Upper lobe of right lung (tissue), 1 donor: ENCODE results near the gene MARCKSL1. TPM values are rescaled to one million over a fixed set of nuclear protein-coding genes. Genes with fewer than 3 reads are reported as not detected.

Experiments
- ATAC-seq: fragments of 200-7000 bp; cut with Tn5 transposase; one replicate; pipeline ENCODE4 v1.9.1; 2020; ENCODE audit warnings: mild to moderate bottlenecking, moderate library complexity
- DNase-seq: peaks from one replicate; pipeline ENCODE4 v3.0.0-alpha.2; 2020
- H3K27ac ChIP-seq: fragments of 200-600 bp; one replicate; pipeline ENCODE4 v1.8.0; 2022
- H3K27me3 ChIP-seq: fragments of 200-600 bp; one replicate; pipeline ENCODE4 v1.8.0; 2022; ENCODE audit warnings: mild to moderate bottlenecking
- H3K36me3 ChIP-seq: fragments of 200-600 bp; one replicate; pipeline ENCODE4 v1.8.0; 2022
- H3K4me1 ChIP-seq: fragments of 200-600 bp; one replicate; pipeline ENCODE4 v1.8.0; 2022
- H3K4me3 ChIP-seq: fragments of 200-600 bp; one replicate; pipeline ENCODE4 v1.8.0; 2022; ENCODE audit warnings: mild to moderate bottlenecking
- H3K9me3 ChIP-seq: fragments of 200-600 bp; one replicate; pipeline ENCODE4 v1.8.0; 2022
- intact Hi-C: fragments of 100-400 bp; cut with DNase I; formaldehyde crosslinking; loops from one replicate; pipeline ENCODE4 v1.11.0; 2022
- total RNA-seq: library from RNA; stranded (reverse); fragmentation: NEBNext Ultra II Directional; extraction: Animal tissue kit (Norgen Biotek cat#: 25700); gene quantifications from one replicate; pipeline ENCODE4 v1.2.1, GENCODE V29; 2021
- TF ChIP-seq, protein P1 (sequence below): fragments of 200-600 bp; IDR thresholded peaks from one replicate; pipeline ENCODE4 v1.8.0; 2022; ENCODE audit warnings: antibody characterized with exemption
- donor health status: DM: no; HTN: yes; CAD: no; lungs with severe emphysema.

The MARCKSL1 gene
- total RNA-seq, 1 donor from 2014 or later = 44.5 TPM

DNA sequence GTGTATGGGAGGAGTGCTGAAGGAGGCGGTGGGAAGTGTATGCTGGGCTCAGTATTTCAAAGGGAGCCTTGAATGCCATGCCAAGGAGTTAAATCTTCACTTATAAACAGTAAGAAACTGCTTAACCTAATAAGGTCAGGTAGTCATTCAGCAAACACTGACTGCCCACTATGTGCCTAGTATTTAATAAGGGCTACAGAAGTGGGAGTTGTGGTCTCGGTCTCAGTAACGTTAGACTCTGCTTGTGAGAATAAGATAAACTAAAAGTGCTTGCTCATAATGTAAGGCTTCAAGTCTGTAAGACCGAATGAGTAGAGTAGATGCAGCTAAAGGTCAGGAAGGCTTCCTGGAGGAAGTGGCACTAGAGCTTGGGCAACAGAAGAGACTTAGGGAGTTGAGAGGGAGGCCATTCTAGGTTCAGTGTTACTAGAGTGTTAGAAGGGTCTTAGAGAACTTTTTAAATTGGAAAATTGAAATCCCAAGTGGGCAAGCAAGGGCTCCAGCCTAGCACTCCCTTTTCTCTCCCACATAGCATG lies 6.0 kb downstream of the MARCKSL1 start:
- Histone ChIP-seq H3K4me1 (peaks cover 7% of the 10 kb centered on the region), H3K9me3 (no peaks in the 10 kb centered on the region), H3K27ac (no peak overlapping the region), H3K4me3 (no peak overlapping the region), H3K27me3 (no peaks in the 10 kb centered on the region), H3K36me3 (peaks cover 67% of the 10 kb centered on the region)
- no peak for ATAC-seq
- DNase-seq = peak; percentile 7
- intact Hi-C loops = no loop called here
- TF ChIP-seq, protein P1, sequence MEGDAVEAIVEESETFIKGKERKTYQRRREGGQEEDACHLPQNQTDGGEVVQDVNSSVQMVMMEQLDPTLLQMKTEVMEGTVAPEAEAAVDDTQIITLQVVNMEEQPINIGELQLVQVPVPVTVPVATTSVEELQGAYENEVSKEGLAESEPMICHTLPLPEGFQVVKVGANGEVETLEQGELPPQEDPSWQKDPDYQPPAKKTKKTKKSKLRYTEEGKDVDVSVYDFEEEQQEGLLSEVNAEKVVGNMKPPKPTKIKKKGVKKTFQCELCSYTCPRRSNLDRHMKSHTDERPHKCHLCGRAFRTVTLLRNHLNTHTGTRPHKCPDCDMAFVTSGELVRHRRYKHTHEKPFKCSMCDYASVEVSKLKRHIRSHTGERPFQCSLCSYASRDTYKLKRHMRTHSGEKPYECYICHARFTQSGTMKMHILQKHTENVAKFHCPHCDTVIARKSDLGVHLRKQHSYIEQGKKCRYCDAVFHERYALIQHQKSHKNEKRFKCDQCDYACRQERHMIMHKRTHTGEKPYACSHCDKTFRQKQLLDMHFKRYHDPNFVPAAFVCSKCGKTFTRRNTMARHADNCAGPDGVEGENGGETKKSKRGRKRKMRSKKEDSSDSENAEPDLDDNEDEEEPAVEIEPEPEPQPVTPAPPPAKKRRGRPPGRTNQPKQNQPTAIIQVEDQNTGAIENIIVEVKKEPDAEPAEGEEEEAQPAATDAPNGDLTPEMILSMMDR = no peak

DNA sequence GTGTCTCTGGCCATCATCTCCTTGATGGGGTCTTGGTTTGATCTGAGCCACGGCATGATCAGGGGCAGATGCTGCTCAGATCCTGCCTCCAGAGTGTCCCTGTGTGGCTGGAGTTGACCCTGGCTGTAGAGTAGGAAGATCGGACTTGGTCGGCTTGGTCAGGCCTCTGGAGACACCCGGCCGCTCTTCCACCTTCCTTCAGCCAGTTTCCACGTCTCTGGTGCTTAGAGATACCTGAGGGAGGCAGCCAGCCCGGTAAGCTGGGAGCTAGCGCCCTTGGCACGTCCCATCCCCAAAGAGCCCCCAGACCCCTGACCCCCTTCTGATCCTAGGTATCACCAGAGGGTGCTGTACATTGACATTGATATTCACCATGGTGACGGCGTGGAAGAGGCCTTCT lies 8.8 kb downstream of the MARCKSL1 start:
- TF ChIP-seq, protein P1 = no peak
- H3K27me3 ChIP-seq = no peaks in the 10 kb centered on the region
- ATAC-seq (no peak), DNase-seq (no peak)
- H3K9me3 ChIP-seq = no peaks in the 10 kb centered on the region
- H3K4me1 ChIP-seq = no peaks in the 10 kb centered on the region
- intact Hi-C loops = no loop called here
- H3K27ac ChIP-seq = no peak overlapping the region
- no peak overlapping the region for H3K4me3 ChIP-seq
- H3K36me3 ChIP-seq = peaks cover 68% of the 10 kb centered on the region

GRCh38 chr1:32321712-32322291 lies 14.2 kb downstream of the MARCKSL1 start:
- Histone ChIP-seq H3K36me3 (peaks cover 42% of the 10 kb centered on the region), H3K4me1 (peaks cover 10% of the 10 kb centered on the region), H3K27me3 (no peaks in the 10 kb centered on the region), H3K27ac (no peak overlapping the region), H3K9me3 (no peaks in the 10 kb centered on the region), H3K4me3 (no peak overlapping the region)
- ATAC-seq (peak; percentile 49), DNase-seq (no peak)
- TF ChIP-seq, protein P1 = no peak
- intact Hi-C loops = no loop called here

DNA sequence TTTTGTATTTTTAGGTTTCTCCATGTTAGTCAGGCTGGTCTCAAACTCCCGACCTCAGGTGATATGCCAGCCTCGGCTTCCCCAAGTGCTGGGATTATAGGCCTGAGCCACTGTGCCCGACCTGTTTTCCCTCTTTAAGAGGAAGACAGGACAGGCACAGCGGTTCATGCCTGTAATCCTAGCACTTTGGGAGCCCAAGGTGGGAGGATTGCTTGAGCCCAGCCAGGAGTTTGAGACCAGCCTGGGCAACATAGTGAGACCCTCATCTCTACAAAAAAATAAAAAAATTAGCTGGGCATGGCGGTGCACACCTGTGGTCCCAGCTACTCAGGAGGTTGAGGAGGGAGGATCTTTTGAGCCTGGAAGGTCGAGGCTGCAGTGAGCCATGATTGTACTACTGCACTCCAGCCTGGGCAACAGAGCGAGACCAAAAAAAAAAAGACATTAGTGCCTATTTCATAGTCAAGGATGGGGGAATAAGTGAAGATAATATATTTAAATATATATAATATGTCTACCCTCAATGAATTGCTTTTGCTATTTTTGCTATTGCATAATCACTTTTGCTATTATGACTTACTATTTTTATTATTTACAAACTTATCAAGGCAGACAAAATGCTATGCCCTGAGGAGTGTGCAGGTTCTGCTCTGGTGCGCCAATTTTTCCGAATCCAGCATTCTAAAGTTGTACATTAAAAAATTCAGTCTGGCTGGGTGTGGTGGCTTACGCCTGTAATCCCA lies 17.7 kb downstream of the MARCKSL1 start:
- DNase-seq = no peak
- TF ChIP-seq, protein P1 = no peak
- Histone ChIP-seq H3K27ac (no peak overlapping the region), H3K27me3 (no peaks in the 10 kb centered on the region), H3K4me1 (peaks cover 10% of the 10 kb centered on the region), H3K36me3 (peaks cover 35% of the 10 kb centered on the region), H3K9me3 (no peaks in the 10 kb centered on the region), H3K4me3 (no peak overlapping the region)
- no peak for ATAC-seq
- intact Hi-C loops = no loop called here

DNA sequence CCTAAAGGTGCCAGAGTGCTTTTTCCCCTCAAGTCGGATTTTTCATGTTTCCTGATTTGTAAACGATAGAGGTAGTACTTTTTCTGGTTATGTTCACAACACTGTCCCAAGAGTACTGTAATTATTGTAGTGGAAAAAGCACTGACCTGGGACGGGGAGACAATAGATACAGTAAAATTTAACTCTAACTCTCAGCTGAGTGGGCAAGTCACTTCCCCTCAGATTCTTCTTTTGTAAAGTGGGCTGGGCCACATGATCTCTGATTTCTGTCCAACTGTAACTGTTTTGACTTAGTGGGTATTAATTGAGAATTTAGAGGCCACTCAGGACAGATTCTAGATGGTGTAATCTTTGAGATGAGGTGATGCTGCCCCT lies 19.1 kb downstream of the MARCKSL1 start:
- no peaks in the 10 kb centered on the region for H3K27me3 ChIP-seq
- H3K4me1 ChIP-seq = peaks cover 13% of the 10 kb centered on the region
- DNase-seq (no peak), ATAC-seq (no peak)
- TF ChIP-seq, protein P1 = no peak
- H3K27ac ChIP-seq = no peak overlapping the region
- H3K36me3 ChIP-seq = peaks cover 32% of the 10 kb centered on the region
- H3K4me3 ChIP-seq = no peak overlapping the region
- no peaks in the 10 kb centered on the region for H3K9me3 ChIP-seq
- intact Hi-C loops = no loop called here
